ENCODE data around the gene POLR2I. TPM values are rescaled to one million over a fixed set of nuclear protein-coding genes. Genes with fewer than 3 reads are reported as not detected.

POLR2I gene
- polyA plus RNA-seq, 1 donor (not counting 4 experiments of a cell fraction or from before 2014, with no cell fraction given) = 34.3 TPM

- FAIRE-seq (no peak), DNase-seq (ENCODE audit: low read depth, low spot score) (no peak)
- TF ChIP-seq CTCF (optimal IDR thresholded peaks at IDR 0.05 in 1 of 3, IDR thresholded peaks at IDR 0.05 in 1 of 3, conservative IDR thresholded peaks at IDR 0.05 in 1 of 3; ENCODE audit: extremely low read depth in 1 of 3, insufficient read depth in 2 of 3, low read length in 3 of 3) (no peak), EZH2 (IDR thresholded peaks at IDR 0.05; ENCODE audit: low read length) (no peak)
- Histone ChIP-seq H3K9me1 (ENCODE audit: control insufficient read depth, extremely low read depth, insufficient read depth, low read length) (no peaks in the 10 kb centered on the region), H3K4me2 (ENCODE audit: control insufficient read depth, extremely low read depth, insufficient read depth, low read depth, low read length) (no peak overlapping the region), H3K4me3 (ENCODE audit: control insufficient read depth in 2 of 3, extremely low read depth in 1 of 3, insufficient read depth in 2 of 3, low read depth in 1 of 3, low read length in 3 of 3) (no peak overlapping the region), H3K27ac (ENCODE audit: control insufficient read depth, insufficient read depth, low read length) (no peak overlapping the region), H2AFZ (ENCODE audit: control insufficient read depth, low read length) (no peak overlapping the region), H3K27me3 (ENCODE audit: control insufficient read depth, extremely low read depth, insufficient read depth, low read length) (no peaks in the 10 kb centered on the region), H3K9me3 (ENCODE audit: control insufficient read depth, low read depth, low read length) (no peaks in the 10 kb centered on the region), H3K9ac (ENCODE audit: control insufficient read depth, extremely low read depth, insufficient read depth, low read length) (no peak overlapping the region), H4K20me1 (ENCODE audit: control insufficient read depth, extremely low read depth, insufficient read depth, low read length) (no peaks in the 10 kb centered on the region), H3K79me2 (ENCODE audit: control insufficient read depth, insufficient read depth, low read length) (peaks cover 4% of the 10 kb centered on the region), H3K4me1 (ENCODE audit: control insufficient read depth, extremely low read depth, insufficient read depth, low read length) (no peaks in the 10 kb centered on the region), H3K36me3 (ENCODE audit: control insufficient read depth in 2 of 2, extremely low read depth in 1 of 2, insufficient read depth in 2 of 2, low read length in 2 of 2) (peaks cover 23 to 31% of the 10 kb centered on the region in 2 experiments)
- dilution Hi-C loops (cut with MboI; ENCODE audit: extremely low pct_ligation_motif_present, low sequenced_read_pairs) = no loop called here
Measured at GRCh38 chr19:36121486-36122124, 6.9 kb upstream of the POLR2I start.

- Histone ChIP-seq H3K9me1 (ENCODE audit: control insufficient read depth, extremely low read depth, insufficient read depth, low read length) (no peaks in the 10 kb centered on the region), H3K4me1 (ENCODE audit: control insufficient read depth, extremely low read depth, insufficient read depth, low read length) (peaks cover 5% of the 10 kb centered on the region), H2AFZ (ENCODE audit: control insufficient read depth, low read length) (no peak overlapping the region), H3K4me2 (ENCODE audit: control insufficient read depth, extremely low read depth, insufficient read depth, low read depth, low read length) (no peak overlapping the region), H3K27ac (ENCODE audit: control insufficient read depth, insufficient read depth, low read length) (no peak overlapping the region), H3K36me3 (ENCODE audit: control insufficient read depth in 2 of 2, extremely low read depth in 1 of 2, insufficient read depth in 2 of 2, low read length in 2 of 2) (peaks cover 23 to 32% of the 10 kb centered on the region in 2 experiments), H3K4me3 (ENCODE audit: control insufficient read depth in 2 of 3, extremely low read depth in 1 of 3, insufficient read depth in 2 of 3, low read depth in 1 of 3, low read length in 3 of 3) (no peak overlapping the region), H3K9me3 (ENCODE audit: control insufficient read depth, low read depth, low read length) (no peaks in the 10 kb centered on the region), H3K79me2 (ENCODE audit: control insufficient read depth, insufficient read depth, low read length) (peaks cover 9% of the 10 kb centered on the region), H3K9ac (ENCODE audit: control insufficient read depth, extremely low read depth, insufficient read depth, low read length) (no peak overlapping the region), H3K27me3 (ENCODE audit: control insufficient read depth, extremely low read depth, insufficient read depth, low read length) (no peaks in the 10 kb centered on the region), H4K20me1 (ENCODE audit: control insufficient read depth, extremely low read depth, insufficient read depth, low read length) (no peaks in the 10 kb centered on the region)
- FAIRE-seq = no peak
- dilution Hi-C loops (cut with MboI; ENCODE audit: extremely low pct_ligation_motif_present, low sequenced_read_pairs) = no loop called here
- no peak for TF ChIP-seq EZH2 (IDR thresholded peaks at IDR 0.05; ENCODE audit: low read length)
- TF ChIP-seq CTCF (optimal IDR thresholded peaks at IDR 0.05 in 1 of 3, IDR thresholded peaks at IDR 0.05 in 1 of 3, conservative IDR thresholded peaks at IDR 0.05 in 1 of 3; ENCODE audit: extremely low read depth in 1 of 3, insufficient read depth in 2 of 3, low read length in 3 of 3) = no peak
- no peak for DNase-seq (ENCODE audit: low read depth, low spot score)
Measured at GRCh38 chr19:36120984-36121358, 6.3 kb upstream of the POLR2I start.
